LNCaP clone FGC (cell line): ENCODE measurements around the gene PAN3.

Experiments used
- DNase-seq: peaks from one replicate; pipeline ENCODE4 v3.0.0-alpha.2; 2011; ENCODE audit warnings: low read depth
- H3K4me3 ChIP-seq: 2 replicates; pipeline ENCODE4 v1.5.1; 2011; ENCODE audit warnings: mild to moderate bottlenecking, low read depth, low read length, control low read depth
- CTCF ChIP-seq: IDR thresholded peaks from 2 replicates; pipeline ENCODE4 v1.5.1; 2012; ENCODE audit warnings: mild to moderate bottlenecking; ENCODE audit not compliant: control insufficient read depth, insufficient read depth; ENCODE audit errors: extremely low read depth

The PAN3 gene

GRCh38 chr13:28251466-28251865, 113.1 kb downstream of the PAN3 start:
- TF ChIP-seq CTCF: no peak
- H3K4me3 ChIP-seq: no peak overlapping the region
- no peak for DNase-seq

- TF ChIP-seq CTCF: no peak
- no peak for DNase-seq
- H3K4me3 ChIP-seq: no peak overlapping the region
Observed at GRCh38 chr13:28252547-28252946, 114.2 kb downstream of the PAN3 start.

GRCh38 chr13:28257305-28257704, 119.0 kb downstream of the PAN3 start:
- no peak for DNase-seq

GRCh38 chr13:28258417-28258816, 120.1 kb downstream of the PAN3 start:
- H3K4me3 ChIP-seq: no peak overlapping the region
- TF ChIP-seq CTCF: no peak
- no peak for DNase-seq

More at GRCh38 chr13:28257305-28257704, 119.0 kb downstream of the PAN3 start:
- no peak overlapping the region for H3K4me3 ChIP-seq
- no peak for TF ChIP-seq CTCF

GRCh38 chr13:28267497-28267896, 129.2 kb downstream of the PAN3 start:
- no peak for TF ChIP-seq CTCF
- no peak for DNase-seq
- H3K4me3 ChIP-seq: no peak overlapping the region

GRCh38 chr13:28268800-28269223, 130.5 kb downstream of the PAN3 start:
- no peak overlapping the region for H3K4me3 ChIP-seq
- TF ChIP-seq CTCF: no peak
- DNase-seq: no peak

- H3K4me3 ChIP-seq: no peak overlapping the region
- TF ChIP-seq CTCF: no peak
- DNase-seq: no peak
Observed at GRCh38 chr13:28271056-28271840, 132.9 kb downstream of the PAN3 start.
